CD14-positive monocyte (primary cell): ENCODE data around the gene SBF2. TPM values are rescaled to one million over a fixed set of nuclear protein-coding genes. Genes with fewer than 3 reads are reported as not detected.

Source experiments
- DNase-seq, 3 donors: peaks; one replicate each; pipeline ENCODE4 v3.0.0-alpha.2; 2011 to 2022
- H2AFZ ChIP-seq: 2 replicates; pipeline ENCODE4 v1.6.0; 2012; ENCODE audit warnings: mild to moderate bottlenecking, low read depth, low read length, inconsistent platforms; ENCODE audit not compliant: insufficient read depth, poor library complexity, severe bottlenecking
- H3K27ac ChIP-seq, 2 donors: 1 replicate in 1 of 2; 2 replicates in 1 of 2; pipeline ENCODE4 v1.5.1; 2012 to 2013; ENCODE audit warnings: low read length in 2 of 2, control low read depth in 1 of 2, inconsistent platforms in 1 of 2, low read depth in 1 of 2, mild to moderate bottlenecking in 1 of 2
- H3K27me3 ChIP-seq, 2 donors: one replicate each; pipeline versions ENCODE4 v1.6.0 to v1.6.1; 2011 to 2013; ENCODE audit warnings: low read length in 2 of 2; ENCODE audit not compliant: control insufficient read depth in 2 of 2, insufficient read depth in 2 of 2
- H3K36me3 ChIP-seq, 2 donors: replicated peaks in 1 of 2; 1 replicate in 1 of 2; 2 replicates in 1 of 2; pipeline versions ENCODE4 v1.5.1 to v1.6.1; 2012 to 2013; ENCODE audit warnings: low read length in 2 of 2, control low read depth in 1 of 2, inconsistent platforms in 1 of 2, mild to moderate bottlenecking in 1 of 2; ENCODE audit not compliant: insufficient read depth in 2 of 2, control insufficient read depth in 1 of 2
- H3K4me1 ChIP-seq, 2 donors: 1 replicate in 1 of 2; 2 replicates in 1 of 2; pipeline versions ENCODE4 v1.5.1 to v1.6.1; 2012 to 2013; ENCODE audit warnings: low read length in 2 of 2, control low read depth in 1 of 2, inconsistent platforms in 1 of 2, mild to moderate bottlenecking in 1 of 2, moderate library complexity in 1 of 2; ENCODE audit not compliant: insufficient read depth in 2 of 2, control insufficient read depth in 1 of 2
- H3K4me2 ChIP-seq: replicated peaks from 2 replicates; pipeline ENCODE3; 2012; ENCODE audit warnings: low read length, moderate library complexity, mild to moderate bottlenecking; ENCODE audit not compliant: poor library complexity, severe bottlenecking; ENCODE audit errors: extremely low read depth
- H3K4me3 ChIP-seq, 3 experiments: fragments of 200-600 bp in 1 of 3; sonication (generic) in 1 of 3; replicated peaks in 1 of 3; 1 replicate in 2 of 3; 2 replicates in 1 of 3; pipeline ENCODE4 v1.5.1; 2011 to 2013; ENCODE audit warnings: low read length in 3 of 3, mild to moderate bottlenecking in 3 of 3, control low read depth in 2 of 3, low read depth in 2 of 3, inconsistent platforms in 1 of 3, moderate library complexity in 1 of 3
- H3K79me2 ChIP-seq: 2 replicates; pipeline ENCODE4 v1.6.0; 2012; ENCODE audit warnings: mild to moderate bottlenecking, control low read depth, inconsistent platforms, low read length, moderate library complexity; ENCODE audit not compliant: insufficient read depth
- H3K9ac ChIP-seq: 2 replicates; pipeline ENCODE4 v1.6.0; 2017; ENCODE audit warnings: low read length, mild to moderate bottlenecking; ENCODE audit not compliant: insufficient read depth, poor library complexity, severe bottlenecking
- H3K9me3 ChIP-seq, 2 donors: replicated peaks in 1 of 2; 1 replicate in 1 of 2; 2 replicates in 1 of 2; pipeline versions ENCODE4 v1.5.1 to v1.6.1; 2012 to 2013; ENCODE audit warnings: low read length in 2 of 2, control low read depth in 1 of 2; ENCODE audit not compliant: control insufficient read depth in 1 of 2, insufficient read depth in 1 of 2
- H4K20me1 ChIP-seq: 2 replicates; pipeline ENCODE4 v1.6.0; 2012; ENCODE audit warnings: mild to moderate bottlenecking, low read length, control low read depth, moderate library complexity; ENCODE audit not compliant: insufficient read depth
- H3K27ac Mint-ChIP-seq, 7 donors: one replicate each; pipeline ENCODE4 v1.8.0; 2020; ENCODE audit warnings: mild to moderate bottlenecking in 7 of 7, mixed read lengths in 7 of 7, moderate library complexity in 6 of 7, inconsistent platforms in 2 of 7
- H3K27me3 Mint-ChIP-seq, 3 donors: one replicate each; pipeline ENCODE4 v1.8.0; 2021 to 2022; ENCODE audit warnings: low read depth in 3 of 3, mild to moderate bottlenecking in 3 of 3, mixed read lengths in 3 of 3, moderate library complexity in 3 of 3, inconsistent platforms in 1 of 3
- H3K36me3 Mint-ChIP-seq, 2 donors: one replicate each; pipeline ENCODE4 v1.8.0; 2020; ENCODE audit warnings: mixed read lengths in 2 of 2, inconsistent platforms in 1 of 2, mild to moderate bottlenecking in 1 of 2
- H3K4me1 Mint-ChIP-seq: one replicate; pipeline ENCODE4 v1.8.0; 2020; ENCODE audit warnings: mild to moderate bottlenecking, mixed read lengths
- H3K4me3 Mint-ChIP-seq, 2 donors: one replicate each; pipeline ENCODE4 v1.8.0; 2020; ENCODE audit warnings: mild to moderate bottlenecking in 2 of 2, mixed read lengths in 2 of 2, moderate library complexity in 1 of 2
- H3K9me3 Mint-ChIP-seq, 7 donors: one replicate each; pipeline ENCODE4 v1.8.0; 2020 to 2022; ENCODE audit warnings: mixed read lengths in 7 of 7, mild to moderate bottlenecking in 6 of 7, moderate library complexity in 6 of 7, inconsistent platforms in 2 of 7
- CTCF ChIP-seq: fragments of 200-600 bp; IDR thresholded peaks from one replicate; pipeline ENCODE4 v1.8.0; 2022; ENCODE audit warnings: antibody characterized with exemption, mild to moderate bottlenecking
- WGBS: methylation state at CpG from one replicate; pipeline ENCODE4 v1.1.5; 2013; ENCODE audit warnings: missing lambda C conversion rate; ENCODE audit not compliant: insufficient coverage; 5-methylcytosine and 5-hydroxymethylcytosine counted together
- intact Hi-C, 2 donors: fragments of 100-400 bp; cut with micrococcal nuclease; formaldehyde crosslinking; loops; one replicate each; pipeline versions ENCODE4 v1.15.0 to v1.15.1; 2023
- polyA plus RNA-seq, 3 donors: library from polyadenylated mRNA; depleted of rRNA in 1 of 3; unstranded in 2 of 3; stranded (reverse) in 1 of 3; fragments of 300-500 nt in 2 of 3; fragments of >200 nt in 1 of 3; fragmentation: Illumina TruSeq in 2 of 3; gene quantifications; 1 replicate in 2 of 3; 2 replicates in 1 of 3; pipeline ENCODE4 v1.2.3, GENCODE V29; 2012 to 2021

SBF2 gene
- polyA plus RNA-seq, 3 donors = 8.9 to 30.7 (median 16.4) TPM

DNA sequence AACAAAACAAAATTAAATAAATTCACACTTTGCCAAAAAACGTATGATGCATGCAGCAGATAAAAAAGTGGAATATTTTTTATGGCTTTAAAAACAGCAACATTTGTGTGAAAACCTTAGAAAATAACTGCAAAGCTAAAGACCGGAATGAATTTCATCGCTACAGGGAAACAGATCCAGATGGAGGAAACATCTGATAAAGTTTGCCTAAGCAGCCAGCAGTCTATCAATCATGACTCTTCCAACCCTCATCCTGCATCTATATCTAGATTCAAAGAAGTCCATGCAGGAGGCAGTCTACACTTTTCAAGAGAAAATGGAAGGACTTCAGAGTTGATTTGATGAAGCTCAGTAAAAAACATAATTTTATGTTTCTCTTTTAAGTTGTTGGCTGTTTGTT lies 503.3 kb downstream of the SBF2 start:
- intact Hi-C loops = no loop called here

DNA sequence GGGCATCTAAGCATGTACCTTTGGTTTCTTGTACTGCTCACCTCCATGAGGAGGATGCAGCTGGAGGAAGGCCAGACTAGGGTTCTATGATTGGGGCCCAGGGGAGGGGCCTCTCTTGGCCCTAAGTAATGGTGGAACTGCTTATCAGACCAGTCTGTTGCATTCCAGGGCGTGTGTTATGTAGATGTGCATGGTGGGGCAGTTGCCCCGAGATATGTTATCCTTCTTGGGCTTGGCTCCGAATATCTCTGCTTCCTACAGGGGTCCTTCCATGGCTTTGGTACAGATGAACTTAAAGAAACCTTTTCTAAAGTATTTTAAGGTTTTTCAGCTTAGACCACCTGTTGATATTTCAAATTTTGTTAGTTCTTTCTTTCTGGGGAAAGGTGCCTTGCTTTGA lies 504.1 kb downstream of the SBF2 start:
- H3K27ac Mint-ChIP-seq = no peak overlapping the region
- H3K27ac ChIP-seq = no peak overlapping the region
- no peaks in the 10 kb centered on the region for H3K27me3 Mint-ChIP-seq
- 100% methylated on average over 3 of the region's 3 CpGs for WGBS
- peaks cover 0 to 2% (median 0%) of the 10 kb centered on the region in 7 donors for H3K9me3 Mint-ChIP-seq
- H2AFZ ChIP-seq = no peak overlapping the region
- H3K4me1 Mint-ChIP-seq = peaks cover 9% of the 10 kb centered on the region
- peaks cover 48 to 90% of the 10 kb centered on the region in 2 donors for H3K36me3 ChIP-seq
- peaks cover 69 to 91% of the 10 kb centered on the region in 2 donors for H3K36me3 Mint-ChIP-seq
- H3K9me3 ChIP-seq = no peaks in the 10 kb centered on the region
- no peak overlapping the region for H3K4me2 ChIP-seq
- intact Hi-C loops = no loop called here
- TF ChIP-seq CTCF = no peak
- H3K9ac ChIP-seq = no peak overlapping the region
- H4K20me1 ChIP-seq = no peaks in the 10 kb centered on the region
- H3K4me3 Mint-ChIP-seq = no peak overlapping the region
- DNase-seq = no peak
- no peaks in the 10 kb centered on the region for H3K79me2 ChIP-seq
- H3K27me3 ChIP-seq = no peaks in the 10 kb centered on the region
- no peak overlapping the region for H3K4me3 ChIP-seq
- peaks cover 3 to 9% of the 10 kb centered on the region in 2 donors for H3K4me1 ChIP-seq

More for the DNA sequence above, 503.3 kb downstream of the SBF2 start:
- Histone ChIP-seq H2AFZ (no peak overlapping the region), H3K27me3 (no peaks in the 10 kb centered on the region), H3K36me3 (peaks cover 46 to 90% of the 10 kb centered on the region in 2 donors), H4K20me1 (no peaks in the 10 kb centered on the region), H3K4me1 (peaks cover 3 to 9% of the 10 kb centered on the region in 2 donors), H3K79me2 (no peaks in the 10 kb centered on the region), H3K9ac (no peak overlapping the region), H3K4me3 (no peak overlapping the region), H3K4me2 (no peak overlapping the region), H3K27ac (no peak overlapping the region), H3K9me3 (no peaks in the 10 kb centered on the region)
- DNase-seq = no peak
- Mint-ChIP-seq H3K27ac (no peak overlapping the region), H3K9me3 (no peaks in the 10 kb centered on the region), H3K4me3 (no peak overlapping the region), H3K36me3 (peaks cover 70 to 89% of the 10 kb centered on the region in 2 donors), H3K4me1 (peaks cover 9% of the 10 kb centered on the region), H3K27me3 (no peaks in the 10 kb centered on the region)
- TF ChIP-seq CTCF = no peak
- WGBS = 92% methylated on average over 2 of the region's 3 CpGs
